ENCODE data around the gene GPT2.

The GPT2 gene

GRCh38 chr16:46883690-46884512 is at the start of gene GPT2:
GPT2 (plus strand) TSS chr16:46884362; CDS start chr16:46884716, 354 bp downstream.
- peak; percentile 75 to 83 for DNase-seq

GRCh38 chr16:46836534-46837530 is 47.3 kb upstream of the GPT2 start:
- DNase-seq: no peak

GRCh38 chr16:46839986-46840443 is 44.1 kb upstream of the GPT2 start:
- DNase-seq: no peak

GRCh38 chr16:46842192-46842895 is 41.8 kb upstream of the GPT2 start:
- no peak for DNase-seq

- DNase-seq: peak in 1 of 2 donors; percentile 30
These were observed 40.1 kb upstream of the GPT2 start for GRCh38 chr16:46843898-46844642.

GRCh38 chr16:46844771-46845170 is 39.4 kb upstream of the GPT2 start:
- no peak for DNase-seq

- no peak for DNase-seq
These were observed 38.2 kb upstream of the GPT2 start for GRCh38 chr16:46845952-46846351.

- no peak for DNase-seq
These were observed 35.1 kb upstream of the GPT2 start for GRCh38 chr16:46848768-46849764.

- DNase-seq: no peak
These were observed 33.3 kb upstream of the GPT2 start for GRCh38 chr16:46850619-46851555.

GRCh38 chr16:46852130-46852529 is 32.0 kb upstream of the GPT2 start:
- DNase-seq: no peak

- peak; percentile 52 to 65 for DNase-seq
These were observed 30.3 kb upstream of the GPT2 start for GRCh38 chr16:46853713-46854443.

GRCh38 chr16:46854846-46855245 is 29.3 kb upstream of the GPT2 start:
- no peak for DNase-seq

GRCh38 chr16:46855389-46855788 is 28.8 kb upstream of the GPT2 start:
- DNase-seq: no peak

GRCh38 chr16:46857368-46857945 is 26.7 kb upstream of the GPT2 start:
- no peak for DNase-seq

GRCh38 chr16:46858151-46858550 is 26.0 kb upstream of the GPT2 start:
- DNase-seq: no peak

GRCh38 chr16:46859719-46860152 is 24.4 kb upstream of the GPT2 start:
- peak in 1 of 2 donors; percentile 61 for DNase-seq

GRCh38 chr16:46862555-46863447 is 21.4 kb upstream of the GPT2 start:
- no peak for DNase-seq
